GM19372 (cell line): Measurements from ENCODE around the gene APEH.

Experiments used
- ATAC-seq: cut with Tn5 transposase; IDR thresholded peaks from one replicate; pipeline ENCODE4 v1.9.1; 2021; ENCODE audit warnings: mild to moderate bottlenecking, low read depth, moderate library complexity; ENCODE audit not compliant: unreplicated experiment

Gene APEH

GRCh38 chr3:49673715-49674496 lies at the start of gene APEH:
Gene APEH (plus strand): TSS chr3:49674351. CDS start chr3:49674402, 51 bp downstream.
- peak; percentile 74 for ATAC-seq

- no peak for ATAC-seq
These were observed 49.1 kb upstream of the APEH start for GRCh38 chr3:49625071-49625470.

- ATAC-seq: no peak
These were observed 48.0 kb upstream of the APEH start for GRCh38 chr3:49626101-49626581.

GRCh38 chr3:49626796-49627195 lies 47.4 kb upstream of the APEH start:
- no peak for ATAC-seq

- ATAC-seq: no peak
These were observed 46.5 kb upstream of the APEH start for GRCh38 chr3:49627634-49628033.

- ATAC-seq: no peak
These were observed 45.9 kb upstream of the APEH start for GRCh38 chr3:49628249-49628648.

GRCh38 chr3:49629451-49629850 lies 44.7 kb upstream of the APEH start:
- no peak for ATAC-seq

- no peak for ATAC-seq
These were observed 44.3 kb upstream of the APEH start for GRCh38 chr3:49629866-49630265.

- no peak for ATAC-seq
These were observed 43.4 kb upstream of the APEH start for GRCh38 chr3:49630784-49631183.

- no peak for ATAC-seq
These were observed 39.4 kb upstream of the APEH start for GRCh38 chr3:49634736-49635135.

- no peak for ATAC-seq
These were observed 37.1 kb upstream of the APEH start for GRCh38 chr3:49636883-49637609.

- no peak for ATAC-seq
These were observed 35.7 kb upstream of the APEH start for GRCh38 chr3:49638445-49638844.

- no peak for ATAC-seq
These were observed 34.6 kb upstream of the APEH start for GRCh38 chr3:49639551-49639950.

- ATAC-seq: no peak
These were observed 32.9 kb upstream of the APEH start for GRCh38 chr3:49641292-49641691.

GRCh38 chr3:49641921-49642707 lies 32.0 kb upstream of the APEH start:
- no peak for ATAC-seq

- ATAC-seq: no peak
These were observed 31.4 kb upstream of the APEH start for GRCh38 chr3:49642708-49643145.

- ATAC-seq: no peak
These were observed 29.5 kb upstream of the APEH start for GRCh38 chr3:49644684-49645083.

- ATAC-seq: no peak
These were observed 27.9 kb upstream of the APEH start for GRCh38 chr3:49646236-49646635.

- ATAC-seq: no peak
These were observed 26.4 kb upstream of the APEH start for GRCh38 chr3:49647741-49648140.

GRCh38 chr3:49648354-49649019 lies 25.7 kb upstream of the APEH start:
- no peak for ATAC-seq
